GM10248 (cell line): ENCODE results near the gene GPR158.

Source experiments
- CTCF ChIA-PET: fragments of 300-600 bp; sonication (Branson Sonifier 250); formaldehyde crosslinking; extraction: SDS; loops from one replicate; lab custom pipeline; 2021; ENCODE audit warnings: antibody characterized with exemption; lab: Yijun Ruan, JAX
- POLR2A ChIA-PET: fragments of 350-650 bp; sonication (Branson Sonifier 250); formaldehyde crosslinking; extraction: SDS; loops from one replicate; lab custom pipeline; 2020; ENCODE audit warnings: antibody characterized with exemption; lab: Yijun Ruan, JAX
- DNase-seq: peaks from one replicate; pipeline ENCODE4 v3.0.0; 2012; ENCODE audit errors: extremely low spot score
- CTCF ChIP-seq: IDR thresholded peaks from 2 replicates; pipeline ENCODE4 v1.5.1; 2012; ENCODE audit warnings: mild to moderate bottlenecking, low read depth; ENCODE audit errors: extremely low read depth, missing control alignments, control extremely low read depth

The GPR158 gene

GRCh38 chr10:25465582-25466372, 291.0 kb downstream of the GPR158 start:
- ChIA-PET POLR2A (no interaction called here), CTCF (no interaction called here)
- TF ChIP-seq CTCF = no peak
- no peak for DNase-seq

- POLR2A ChIA-PET = no interaction called here
- no peak for TF ChIP-seq CTCF
- no peak for DNase-seq
- CTCF ChIA-PET = no interaction called here
Observed at GRCh38 chr10:25467881-25468280, 293.1 kb downstream of the GPR158 start.

GRCh38 chr10:25481467-25481866, 306.7 kb downstream of the GPR158 start:
- ChIA-PET POLR2A (no interaction called here), CTCF (interaction anchor here (0.6 to 1.1 kb wide), 2 partner anchors 11 to 15 kb away, joined by 3 read pairs; no protein-coding TSS in a partner anchor)
- no peak for TF ChIP-seq CTCF
- DNase-seq = no peak

- no peak for DNase-seq
- TF ChIP-seq CTCF = no peak
- CTCF ChIA-PET = no interaction called here
- POLR2A ChIA-PET = no interaction called here
Observed at GRCh38 chr10:25483999-25484398, 309.2 kb downstream of the GPR158 start.

GRCh38 chr10:25487266-25487665, 312.5 kb downstream of the GPR158 start:
- POLR2A ChIA-PET = no interaction called here
- TF ChIP-seq CTCF = no peak
- DNase-seq = no peak
- CTCF ChIA-PET = interaction anchor here (1.6 kb wide), 1 partner anchor 18 kb away, joined by 3 read pairs; no protein-coding TSS in a partner anchor

- CTCF ChIA-PET = interaction anchor here (1.2 to 1.9 kb wide), 3 partner anchors 11 to 14 kb away, joined by 3 to 7 read pairs (median 3); no protein-coding TSS in a partner anchor
Observed at GRCh38 chr10:25492040-25492439, 317.2 kb downstream of the GPR158 start.

More at GRCh38 chr10:25492040-25492439, 317.2 kb downstream of the GPR158 start:
- POLR2A ChIA-PET = no interaction called here
- no peak for DNase-seq
- TF ChIP-seq CTCF = no peak
